ENCODE measurements around the gene NRG4. TPM values are rescaled to one million over a fixed set of nuclear protein-coding genes. Genes with fewer than 3 reads are reported as not detected.

Gene NRG4
- not detected in 2 replicates for total RNA-seq

GRCh38 chr15:76011627-76012551 is at the start of gene NRG4:
Gene NRG4 (minus strand): TSS chr15:76012424. CDS start chr15:76011230, 1,194 bp downstream.

GRCh38 chr15:76059320-76060117 is 47.3 kb upstream of the NRG4 start, which contains the start of gene TMEM266:
Gene TMEM266 (plus strand): TSS chr15:76059985. CDS start chr15:76134264, 74,279 bp downstream.

GRCh38 chr15:75903331-75904239 is 108.6 kb downstream of the NRG4 start, which contains the start of gene FBXO22:
Gene FBXO22 (plus strand): TSS chr15:75903878. CDS start chr15:75903964, 86 bp downstream.

Other genes with a start within 250 kb of the NRG4 start
- gene UBE2Q2, start 169.0 kb downstream of the NRG4 start, total RNA-seq: 49.8 and 54.3 TPM in 2 replicates
- 32.2 and 64.7 TPM in 2 replicates for gene FBXO22, start 108.5 kb downstream of the NRG4 start, total RNA-seq
- gene TMEM266, start 47.6 kb upstream of the NRG4 start, total RNA-seq: not detected in 2 replicates

Measured in dermis lymphatic vessel endothelial cell (primary cell).